NCI-H1092 (cell line): Measurements from ENCODE around the gene MYH6.

Experiments used
- DNase-seq: peaks from one replicate; lab custom pipeline; 2025; lab: John Stamatoyannopoulos, UW

The MYH6 gene

GRCh38 chr14:23376482-23377197, 31.4 kb downstream of the MYH6 start, which contains the start of gene CMTM5:
Gene CMTM5, plus strand, starts transcription at chr14:23377046. Its CDS starts 206 bp downstream, at chr14:23377252.
- DNase-seq, result no peak

GRCh38 chr14:23375527-23376251, 32.4 kb downstream of the MYH6 start:
- DNase-seq, result no peak

GRCh38 chr14:23373041-23373440, 35.0 kb downstream of the MYH6 start:
- DNase-seq, result no peak

GRCh38 chr14:23372509-23372908, 35.6 kb downstream of the MYH6 start, which contains the start of gene IL25:
Gene IL25, plus strand, starts transcription at chr14:23372809.
- no peak for DNase-seq

DNA sequence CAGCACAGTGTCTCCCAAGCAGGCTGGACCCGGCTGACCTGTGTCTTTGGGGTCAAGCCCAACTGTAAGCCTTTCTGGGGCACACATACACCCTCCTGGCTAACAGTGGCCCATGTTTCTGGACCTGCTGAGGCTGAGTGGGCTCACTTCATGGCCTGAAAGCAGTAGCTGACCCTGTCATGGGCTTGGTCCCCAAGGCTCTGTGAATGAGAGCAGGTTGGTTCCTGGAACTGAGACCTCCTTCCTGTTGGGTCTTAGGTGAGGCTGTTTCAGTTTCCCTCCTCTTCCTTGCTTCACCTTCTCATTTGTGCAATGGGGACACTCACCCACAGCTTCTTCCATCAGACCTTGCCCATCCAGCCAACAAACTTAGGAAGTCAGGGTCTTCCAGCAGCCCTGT, 36.2 kb downstream of the MYH6 start:
- no peak for DNase-seq

GRCh38 chr14:23370221-23370620, 37.9 kb downstream of the MYH6 start:
- no peak for DNase-seq

DNA sequence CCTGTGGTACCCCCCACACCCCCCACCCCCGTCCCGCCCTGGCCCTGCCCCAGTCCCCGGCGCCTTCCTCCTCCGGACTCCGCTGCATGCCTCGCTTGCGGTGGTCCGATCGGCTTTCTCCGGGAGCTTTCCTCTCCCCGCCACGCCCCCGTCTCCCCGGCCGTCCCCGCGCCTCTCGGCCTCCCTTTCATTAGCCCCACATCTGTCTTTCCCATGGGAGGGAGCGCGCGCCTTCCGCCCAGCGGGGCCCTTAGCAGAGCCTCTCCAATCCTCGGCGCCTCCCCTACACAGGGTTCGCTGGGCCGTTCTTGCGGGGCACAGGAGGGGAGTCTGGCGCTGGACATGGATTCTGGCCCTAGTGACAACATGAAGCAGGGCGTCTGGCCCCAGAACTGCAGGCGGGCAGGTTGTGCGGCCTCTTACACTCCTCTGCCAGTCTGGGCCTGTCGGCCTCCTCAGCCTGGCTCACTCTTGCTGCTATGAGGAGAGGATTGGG, 41.6 kb downstream of the MYH6 start:
- DNase-seq, result no peak

DNA sequence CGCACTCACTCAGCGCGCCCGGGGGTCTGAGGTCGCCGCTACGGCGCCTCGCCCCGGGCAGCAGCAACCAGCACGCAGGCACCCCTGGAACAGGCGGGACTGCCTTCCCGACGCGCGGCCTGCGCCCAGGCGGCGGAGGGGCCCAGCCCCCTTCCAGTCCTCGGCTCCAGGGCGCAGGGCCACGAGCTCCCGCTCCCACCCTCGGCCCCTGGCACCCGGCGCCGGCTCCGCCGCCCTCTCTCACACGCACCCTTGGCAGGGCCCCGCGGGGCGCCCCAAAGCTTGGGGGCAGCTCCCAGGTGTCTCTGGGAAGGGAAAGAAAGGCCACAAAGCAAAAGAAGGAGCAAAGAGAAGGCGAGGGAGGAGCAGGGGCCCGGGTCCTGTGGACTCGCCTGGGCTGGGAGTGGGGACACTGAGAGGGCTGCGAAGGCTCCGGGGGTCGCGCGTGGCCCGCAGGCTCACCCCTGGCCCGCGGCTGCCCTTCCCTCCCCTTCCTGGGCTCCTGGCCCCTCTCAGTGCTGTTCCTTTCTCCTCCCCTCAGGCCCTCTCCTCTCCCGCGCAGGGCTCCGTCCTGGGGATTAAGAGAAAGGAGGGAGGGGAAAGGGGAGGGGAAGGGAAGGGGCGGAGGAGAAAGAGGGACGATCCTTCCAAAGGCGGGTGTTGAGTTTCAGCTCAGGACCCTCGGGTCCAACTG, 42.2 kb downstream of the MYH6 start:
- no peak for DNase-seq

DNA sequence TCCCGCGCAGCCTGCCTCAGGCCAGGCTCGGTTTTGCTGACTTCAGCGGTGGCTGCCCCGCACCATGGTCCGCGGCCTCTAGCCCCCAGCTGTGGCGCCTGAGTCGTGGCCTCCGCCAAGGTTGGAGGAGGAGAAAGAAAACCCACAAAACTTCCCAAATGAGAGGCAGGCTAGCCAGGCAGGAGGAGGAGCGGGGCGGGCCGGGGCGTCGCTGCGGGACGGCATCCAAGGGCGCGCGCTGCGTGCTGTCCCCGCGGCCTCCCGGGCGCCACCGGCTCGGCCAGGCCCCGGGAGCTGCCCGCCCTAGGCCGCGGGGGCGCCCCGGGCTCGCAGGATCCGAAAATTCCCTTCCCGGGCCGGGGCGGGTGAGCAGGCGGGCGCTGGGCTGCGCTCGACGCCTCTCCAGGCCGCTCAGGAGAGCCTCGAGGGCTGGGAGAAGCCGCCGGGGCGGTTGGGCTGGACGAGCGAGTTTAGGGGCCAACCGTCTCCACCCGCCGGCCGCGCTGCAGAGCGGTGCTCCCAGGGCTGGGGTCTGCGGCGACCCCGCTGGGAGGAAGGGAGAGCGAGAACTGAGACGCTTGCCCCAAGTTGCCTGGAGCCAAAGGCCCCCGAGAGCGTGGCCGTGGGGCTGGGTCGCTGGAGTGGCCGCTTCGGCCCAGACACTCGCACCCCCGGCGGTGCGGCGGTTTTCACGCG, 42.9 kb downstream of the MYH6 start, which contains the start of gene EFS:
TSS of gene EFS (minus strand) at position 137 of the 696 bp plus-strand sequence. CDS start 147 bp downstream, outside the sequence.
- DNase-seq, result no peak

DNA sequence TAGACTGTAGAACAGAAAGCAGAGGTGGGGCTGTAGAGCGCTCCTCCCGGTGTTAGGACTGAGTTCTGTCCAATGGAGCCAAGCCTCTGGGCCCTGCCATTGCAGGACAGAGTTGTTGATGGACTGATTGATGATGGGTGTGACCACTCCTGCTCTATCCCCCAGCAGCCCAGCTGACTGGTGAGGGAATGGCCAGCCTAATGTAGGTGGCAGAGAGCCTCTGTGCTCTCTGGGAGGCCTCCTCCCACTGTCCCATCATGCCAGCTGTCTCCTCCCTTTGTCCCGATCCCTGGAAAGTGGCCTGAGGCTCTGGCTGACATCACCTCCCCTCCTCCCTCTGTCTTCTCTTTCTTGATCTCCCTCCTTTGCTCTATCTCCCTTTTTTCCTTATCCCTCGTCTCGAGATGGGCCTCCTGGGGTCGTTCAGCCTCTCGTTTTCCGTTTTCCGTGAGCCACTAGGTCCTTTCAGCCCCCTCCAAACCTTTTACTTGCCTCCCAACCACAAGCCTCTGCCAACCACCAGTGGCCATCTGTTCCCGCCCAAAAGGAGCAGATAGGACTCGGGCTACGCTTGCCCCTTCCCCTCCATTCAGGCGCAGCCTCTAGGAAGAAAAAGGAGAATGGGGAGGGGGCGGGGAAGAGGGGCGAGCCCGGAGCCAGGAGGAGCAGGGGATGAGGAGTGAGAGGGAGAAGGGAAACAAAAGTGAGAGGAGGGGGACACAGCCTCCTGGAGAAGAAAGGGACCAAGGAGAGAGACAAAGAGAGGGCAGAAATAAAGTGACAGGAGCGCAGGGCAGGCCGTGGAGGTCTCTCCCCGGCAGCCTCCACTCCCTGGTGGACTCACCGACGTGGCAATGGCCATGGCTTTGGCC, 43.7 kb downstream of the MYH6 start:
- DNase-seq, result no peak

GRCh38 chr14:23362200-23362599, 45.9 kb downstream of the MYH6 start:
- no peak for DNase-seq

DNA sequence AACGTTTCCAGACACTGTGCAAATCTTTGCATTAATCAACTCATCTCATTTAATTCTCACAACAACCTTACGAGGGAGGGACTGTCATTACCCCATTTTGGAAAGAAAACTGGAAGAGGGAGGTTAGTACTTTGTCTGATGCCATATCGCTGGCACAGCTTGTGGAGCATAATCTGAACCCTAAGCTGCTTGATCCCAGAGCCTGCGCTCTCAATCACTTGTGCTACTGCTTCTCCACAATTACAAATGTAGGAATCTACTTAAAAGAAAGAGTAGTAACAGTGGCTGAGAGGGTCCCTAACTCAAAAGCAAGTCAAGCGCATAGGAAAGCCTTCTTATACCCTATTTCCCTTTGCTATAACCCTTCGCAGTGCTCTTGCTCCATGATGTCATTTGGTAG, 46.3 kb downstream of the MYH6 start:
- no peak for DNase-seq

GRCh38 chr14:23361320-23361719, 46.8 kb downstream of the MYH6 start:
- no peak for DNase-seq

- no peak for DNase-seq
Measured at GRCh38 chr14:23360496-23360895, 47.6 kb downstream of the MYH6 start.

- DNase-seq, result no peak
Measured at GRCh38 chr14:23359722-23360447, 48.2 kb downstream of the MYH6 start.

DNA sequence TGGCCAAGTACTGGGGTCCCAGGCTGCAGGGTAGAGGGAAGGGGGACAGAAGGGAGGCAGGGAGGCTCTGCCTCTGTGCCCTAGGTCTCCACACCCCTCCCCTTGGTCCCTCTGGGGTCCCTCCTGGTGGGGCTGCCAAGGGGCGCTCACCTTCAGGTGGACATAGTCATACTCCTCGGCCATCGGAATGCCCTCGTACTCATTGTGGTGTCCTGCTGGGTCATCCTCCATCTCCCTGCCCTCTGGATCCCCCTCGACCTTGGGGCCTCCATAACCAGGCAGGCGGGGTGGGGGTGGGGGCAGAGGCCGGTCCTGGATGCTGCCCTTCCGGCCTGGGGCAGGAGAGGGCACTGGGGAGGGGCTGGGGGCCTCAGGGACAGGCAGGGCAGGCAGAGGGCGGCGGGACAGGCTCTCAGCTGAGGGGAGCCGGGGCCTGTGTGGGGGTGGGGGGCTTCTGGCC, 48.9 kb downstream of the MYH6 start:
- no peak for DNase-seq

GRCh38 chr14:23358553-23359166, 49.4 kb downstream of the MYH6 start:
- no peak for DNase-seq

GRCh38 chr14:23358042-23358441, 50.0 kb downstream of the MYH6 start:
- DNase-seq, result no peak

GRCh38 chr14:23357261-23357660, 50.8 kb downstream of the MYH6 start:
- no peak for DNase-seq

- DNase-seq, result no peak
Measured at GRCh38 chr14:23356662-23357061, 51.4 kb downstream of the MYH6 start.
